GM19240 (cell line): ENCODE results near the gene NUAK1.

ENCODE experiments used
- DNase-seq: peaks from one replicate; pipeline ENCODE4 v3.0.0; 2011; ENCODE audit warnings: low spot score; ENCODE audit not compliant: insufficient read length

Gene NUAK1

DNA sequence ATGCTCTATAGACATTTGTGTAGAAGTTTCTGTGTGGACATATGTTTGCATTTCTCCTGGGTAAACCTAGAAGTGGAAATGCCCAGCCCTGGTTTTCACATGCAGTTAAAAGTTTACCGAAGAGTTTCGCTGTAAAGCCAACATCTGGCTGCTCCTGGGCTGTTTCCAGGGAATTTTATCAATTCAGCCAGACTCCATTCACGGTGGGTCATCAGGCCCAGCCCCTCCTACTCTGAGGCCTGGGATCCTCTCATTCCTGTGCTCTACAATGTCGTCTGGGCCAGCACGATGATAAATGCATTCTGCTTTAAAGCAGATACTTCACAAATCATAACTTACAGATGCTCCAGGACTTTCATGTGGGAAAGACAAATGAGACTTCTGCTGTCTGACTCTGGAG lies 7.1 kb downstream of the NUAK1 start:
- no peak for DNase-seq

DNA sequence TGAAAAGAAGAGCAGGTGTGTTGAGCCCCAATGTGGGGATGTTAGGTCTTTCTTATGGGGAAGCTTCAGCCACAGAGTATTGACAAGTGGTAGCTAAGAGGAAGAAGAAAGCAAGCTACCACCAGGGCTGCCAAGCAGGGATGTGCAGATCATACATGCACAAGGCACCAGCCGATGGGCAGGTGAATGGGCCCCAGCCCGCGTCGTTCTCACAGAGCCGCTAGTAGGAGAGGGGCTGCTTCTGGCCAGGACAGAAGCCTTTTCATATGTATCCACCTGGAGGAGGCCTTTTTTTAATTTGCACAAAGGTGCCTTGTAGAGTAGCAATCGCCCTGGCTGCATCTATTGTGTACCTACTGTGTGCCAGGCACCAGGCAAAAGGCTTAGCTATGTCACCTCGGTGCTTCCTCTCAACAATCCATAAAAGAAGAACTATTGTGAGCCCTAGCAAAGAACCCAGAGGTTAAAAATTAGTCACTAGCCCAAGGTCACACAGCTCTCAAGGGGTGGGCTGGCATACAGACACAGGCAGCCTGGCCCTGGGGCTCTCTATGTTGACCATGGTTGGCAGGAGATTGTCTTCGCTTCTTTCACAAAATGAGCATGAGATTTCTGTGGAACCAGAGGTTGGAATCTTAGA lies 8.2 kb downstream of the NUAK1 start:
- no peak for DNase-seq

DNA sequence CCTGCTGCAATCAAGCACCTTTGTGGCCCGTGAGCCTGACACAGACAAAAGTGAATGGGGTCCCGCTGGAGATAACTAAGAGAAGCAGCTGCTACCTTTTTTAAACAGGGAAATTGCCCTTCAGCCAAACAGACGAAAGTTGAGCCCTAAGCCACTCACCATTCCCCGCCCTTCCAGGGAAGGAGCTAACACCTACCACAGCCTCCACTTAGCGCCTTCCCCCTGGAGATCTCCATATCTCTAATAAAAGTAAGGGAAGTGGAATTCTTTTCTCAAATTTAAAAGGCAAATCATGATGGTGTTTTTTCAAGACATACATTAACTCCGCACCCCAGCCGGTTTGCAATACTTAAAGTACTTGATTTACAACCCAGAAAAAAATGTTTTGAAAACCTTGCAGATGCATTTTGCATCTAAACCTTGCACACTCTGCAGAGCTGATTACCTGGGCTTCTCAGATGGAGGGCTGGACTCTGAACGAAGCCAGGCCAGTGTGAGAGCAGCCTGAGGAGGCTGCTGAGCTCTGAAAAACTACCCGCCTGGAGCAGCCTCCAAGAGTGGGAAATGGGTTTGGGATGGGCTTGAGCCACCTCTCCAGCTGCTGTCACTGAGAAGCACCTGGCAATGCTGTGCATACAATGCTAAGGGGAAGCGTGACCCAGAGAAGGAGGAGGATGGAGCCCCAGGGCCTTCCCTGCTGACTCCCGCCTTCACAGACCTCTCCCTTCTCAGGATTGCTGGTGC lies 10.0 kb downstream of the NUAK1 start:
- no peak for DNase-seq

DNA sequence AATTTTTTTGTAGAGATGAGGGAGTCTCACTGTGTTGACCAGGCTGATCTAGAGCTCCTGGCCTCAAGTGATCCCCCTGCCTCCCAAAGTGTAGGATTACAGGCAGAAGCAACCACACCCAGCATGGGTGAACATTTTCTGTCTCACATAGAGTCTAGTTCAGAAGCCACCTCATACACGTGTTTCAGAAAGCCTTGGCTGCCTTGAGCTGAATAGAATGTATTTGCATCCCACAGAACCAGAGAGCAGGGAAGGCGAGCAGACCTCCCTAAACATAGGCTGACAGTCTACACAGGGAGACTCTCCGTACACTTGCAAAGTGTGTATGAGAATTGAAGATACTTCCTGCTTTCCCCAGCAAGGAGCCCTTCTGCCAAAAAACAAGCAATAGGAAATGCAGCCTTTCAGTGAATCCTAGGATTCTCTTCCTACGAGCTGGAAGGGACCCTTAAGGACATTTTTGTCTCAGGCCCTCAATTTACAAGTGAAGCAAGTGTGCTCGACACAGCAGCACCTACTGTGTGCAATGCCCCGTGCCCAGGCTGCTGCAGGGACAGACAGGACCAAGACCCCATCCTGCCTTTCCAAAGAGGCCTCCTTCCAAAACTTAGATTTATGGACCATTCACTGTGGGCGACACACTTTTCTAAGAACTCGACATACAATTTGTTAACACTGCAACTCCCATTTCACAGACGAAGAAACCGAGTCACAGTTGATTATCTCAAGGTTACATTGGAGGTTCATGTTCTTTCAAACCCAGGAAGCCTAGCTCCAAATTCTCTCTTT lies 11.2 kb downstream of the NUAK1 start:
- no peak for DNase-seq

DNA sequence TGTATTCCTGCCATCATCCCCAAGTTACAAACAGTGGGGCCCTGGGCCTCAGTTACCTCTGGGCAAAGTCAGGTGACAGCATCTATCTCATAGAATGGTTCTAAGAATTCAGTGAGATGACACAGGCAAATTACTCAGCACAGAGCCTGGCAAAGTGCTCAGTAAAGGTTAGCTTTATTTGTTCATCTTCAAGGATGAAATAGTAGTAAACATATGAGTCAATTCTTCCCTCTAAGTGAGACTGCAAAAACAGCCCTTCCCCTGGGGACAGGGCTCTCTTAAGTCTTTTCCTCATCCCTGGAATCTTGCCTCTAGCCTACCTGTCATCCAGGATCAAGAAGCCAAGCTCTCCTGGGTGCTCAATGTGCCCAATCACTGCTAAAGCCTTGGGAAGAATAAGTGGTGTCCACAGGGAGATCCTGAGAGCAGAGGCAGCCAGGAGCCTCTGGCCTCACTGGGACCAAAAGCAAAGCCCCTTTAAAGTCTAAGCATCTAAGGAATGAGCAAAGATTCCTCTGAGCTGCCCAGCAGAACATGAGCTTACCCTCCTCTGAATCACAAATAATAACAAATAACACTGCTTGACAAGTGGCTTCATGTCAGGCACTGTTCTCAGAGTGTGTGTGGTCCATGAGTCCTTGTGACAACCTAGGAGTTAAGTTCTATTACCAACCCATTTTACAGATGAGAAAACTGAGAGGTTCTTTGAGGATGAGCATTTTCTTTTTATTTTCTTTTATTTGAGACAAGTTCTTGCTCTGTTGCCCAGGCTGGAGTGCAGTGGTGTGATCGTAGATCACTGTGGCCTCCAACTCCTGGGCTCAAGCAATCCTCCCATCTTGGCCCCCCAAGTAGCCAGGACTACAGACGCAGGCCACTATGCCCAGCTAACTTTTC lies 12.1 kb downstream of the NUAK1 start:
- DNase-seq: no peak

DNA sequence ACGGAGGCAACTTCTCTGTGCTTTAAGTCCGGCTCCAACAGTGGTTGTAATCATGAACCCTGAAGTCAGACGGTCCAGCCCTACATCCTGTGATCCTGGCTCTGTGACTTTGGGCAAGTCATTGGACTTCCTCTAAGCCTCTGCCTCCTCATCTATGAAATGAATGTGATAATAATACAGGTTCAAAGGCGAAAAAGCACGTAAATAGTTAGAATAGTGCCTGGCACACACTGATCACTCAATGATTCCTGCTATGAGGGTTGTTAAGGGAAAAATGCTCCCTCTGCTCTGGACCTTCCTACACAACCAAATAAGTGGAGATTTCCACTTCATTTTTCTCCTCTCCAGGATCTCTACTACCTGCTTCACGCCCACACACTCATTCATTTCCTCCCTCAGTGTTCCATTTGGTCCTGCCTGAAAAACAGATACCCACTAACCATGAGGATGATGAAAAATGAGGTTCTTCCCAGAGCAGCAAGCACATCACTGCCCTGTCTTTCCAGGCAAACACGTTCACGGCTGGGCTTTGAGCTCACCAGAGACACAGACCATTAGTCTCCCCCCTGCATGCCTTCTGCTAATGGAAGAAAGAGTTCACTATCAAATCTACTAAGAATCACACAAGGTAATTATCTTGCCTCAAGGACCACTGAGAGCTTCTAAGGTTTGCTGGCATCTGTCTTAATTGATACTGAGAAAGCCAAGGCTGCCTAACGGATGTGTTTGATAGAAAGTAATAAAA lies 13.2 kb downstream of the NUAK1 start:
- no peak for DNase-seq

DNA sequence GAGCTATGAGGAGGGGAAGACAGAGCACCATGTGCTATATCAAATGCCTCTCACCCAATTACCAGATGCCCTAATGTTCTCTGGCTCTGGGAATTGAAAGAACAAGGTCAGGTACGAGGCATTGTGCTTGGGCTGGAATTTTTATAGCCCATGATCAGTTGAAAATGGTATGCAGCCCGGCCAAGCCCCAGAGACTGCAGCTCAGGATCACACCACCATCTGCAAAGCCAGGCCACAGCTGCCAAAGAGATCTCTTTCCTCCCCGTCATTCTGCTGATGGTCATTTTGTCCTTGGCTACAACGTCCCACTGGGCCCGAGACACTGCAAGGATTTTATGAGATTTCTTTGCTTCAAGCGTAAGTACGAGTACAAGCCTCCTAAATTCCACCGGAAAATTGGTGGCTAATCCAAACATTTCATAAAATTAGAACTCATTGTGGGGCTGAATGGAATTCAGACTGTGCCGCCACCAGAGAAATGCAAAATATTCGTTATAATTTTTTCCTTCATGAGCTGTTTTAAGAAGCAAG lies 15.1 kb downstream of the NUAK1 start:
- no peak for DNase-seq

DNA sequence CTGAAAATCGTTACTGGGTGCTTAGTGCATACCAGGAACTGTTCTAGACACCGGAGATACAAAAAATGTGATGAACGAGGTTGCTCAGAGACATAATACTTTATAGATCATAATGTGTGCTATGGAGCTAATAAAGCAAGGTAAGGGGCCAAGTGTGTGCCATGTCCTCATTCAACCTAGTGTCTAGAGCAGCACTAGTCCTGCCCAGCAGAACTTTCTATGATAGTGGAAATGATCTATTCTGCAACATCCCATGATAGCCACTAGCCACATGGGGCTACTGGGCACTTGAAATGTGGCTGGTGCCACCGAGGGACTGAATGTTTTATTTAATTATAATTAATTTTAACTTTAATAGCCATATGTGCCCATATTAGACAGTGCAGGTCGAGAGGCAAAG lies 15.6 kb downstream of the NUAK1 start:
- DNase-seq: no peak

DNA sequence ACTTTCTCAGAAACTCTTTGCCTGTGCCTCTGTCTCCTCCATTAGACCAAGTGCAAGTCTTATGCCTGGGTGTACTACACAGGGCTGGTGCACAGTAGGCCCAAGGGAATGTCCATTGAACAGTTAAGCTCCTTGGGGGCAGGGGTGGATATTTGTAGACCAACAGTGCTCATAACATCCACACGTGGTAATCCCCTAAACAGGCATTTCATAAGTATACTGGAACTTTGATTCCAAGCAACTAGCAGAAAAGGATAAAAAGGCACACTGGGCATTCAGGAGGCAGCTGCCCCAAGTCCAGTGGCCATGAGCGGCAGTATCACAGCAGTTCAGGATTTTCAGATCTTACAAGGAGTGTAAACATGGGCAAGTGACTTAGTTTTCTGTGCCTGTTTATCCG lies 16.8 kb downstream of the NUAK1 start:
- DNase-seq: no peak

DNA sequence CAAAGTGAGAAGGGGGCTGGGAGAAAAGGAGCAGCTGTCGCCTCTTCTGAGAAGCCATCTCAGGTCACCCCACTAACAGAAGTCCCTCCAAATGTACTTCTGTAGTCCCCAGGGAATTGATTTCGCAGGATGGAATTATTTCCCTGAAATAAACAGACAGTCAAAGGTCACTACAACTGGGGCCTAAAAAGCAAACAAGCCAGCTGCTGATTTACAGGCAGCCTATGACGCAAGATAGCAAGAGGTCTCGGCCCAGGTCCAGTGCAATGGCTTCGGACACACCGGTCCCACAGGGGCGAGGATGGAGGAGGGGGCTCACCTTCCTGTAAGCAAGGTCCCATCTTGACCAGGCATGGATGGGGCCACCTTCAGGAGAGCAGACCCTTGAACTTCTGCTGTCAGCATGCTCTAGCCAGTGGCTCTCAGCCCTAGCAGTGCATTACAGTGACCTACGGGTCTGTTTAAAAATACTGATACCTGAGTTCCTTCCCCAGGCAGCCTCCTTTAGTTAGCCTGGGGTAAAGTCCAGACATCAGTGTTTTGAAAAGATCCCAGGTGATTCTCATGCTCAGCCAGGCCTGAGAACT lies 18.1 kb downstream of the NUAK1 start:
- no peak for DNase-seq

DNA sequence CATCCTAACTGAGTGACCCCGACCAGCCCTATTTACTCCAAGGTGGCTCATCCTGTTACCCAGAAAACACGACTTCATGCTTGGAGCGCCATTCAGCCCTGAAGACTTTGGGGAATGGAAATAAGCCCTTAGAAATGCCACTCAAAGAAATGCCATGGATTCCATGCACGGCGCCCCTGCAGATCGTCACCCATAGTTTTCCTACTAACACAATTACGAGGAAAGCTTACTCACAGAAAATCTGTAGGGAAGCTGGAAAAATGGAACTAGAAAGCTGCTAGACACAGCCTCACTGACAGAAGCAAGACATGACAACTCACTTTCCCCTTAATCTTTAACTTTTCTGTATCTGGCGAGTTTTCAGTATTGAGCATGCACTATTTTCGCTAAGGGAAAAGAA lies 19.5 kb downstream of the NUAK1 start:
- DNase-seq: no peak

DNA sequence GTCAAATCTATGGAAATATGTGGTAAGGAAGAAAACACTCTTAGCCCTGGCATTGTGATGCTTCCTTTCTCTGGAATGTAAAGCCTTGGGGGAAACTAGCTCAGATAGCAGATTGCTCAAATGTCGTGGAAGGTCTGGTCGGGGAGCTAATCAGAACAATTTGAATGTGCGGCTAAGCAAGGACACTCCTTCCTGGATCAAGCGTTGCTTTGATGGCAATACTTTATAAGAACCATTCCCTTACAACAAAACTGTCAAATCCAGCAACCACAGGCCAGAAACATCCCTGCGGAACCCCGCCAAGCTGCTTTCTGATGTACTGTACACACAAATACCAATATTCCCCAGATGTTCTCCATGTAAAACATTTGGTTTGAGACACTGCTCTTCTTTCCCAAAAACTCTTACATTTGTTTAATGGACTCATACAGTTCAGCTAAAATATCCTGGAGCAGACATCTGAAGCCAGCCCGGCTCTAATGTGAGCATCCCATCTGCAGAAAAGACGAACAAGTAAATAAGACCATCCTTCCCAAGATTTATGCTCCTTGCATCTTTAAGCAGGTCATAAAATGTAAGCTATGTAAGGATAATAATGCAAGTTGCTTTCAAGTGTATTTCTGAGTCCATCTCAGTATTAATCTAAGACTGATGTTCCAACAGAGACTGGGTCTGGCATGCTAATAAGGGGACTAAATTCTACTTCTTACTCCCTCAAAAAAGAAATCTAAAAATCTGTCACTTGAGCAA lies 20.2 kb downstream of the NUAK1 start:
- no peak for DNase-seq

DNA sequence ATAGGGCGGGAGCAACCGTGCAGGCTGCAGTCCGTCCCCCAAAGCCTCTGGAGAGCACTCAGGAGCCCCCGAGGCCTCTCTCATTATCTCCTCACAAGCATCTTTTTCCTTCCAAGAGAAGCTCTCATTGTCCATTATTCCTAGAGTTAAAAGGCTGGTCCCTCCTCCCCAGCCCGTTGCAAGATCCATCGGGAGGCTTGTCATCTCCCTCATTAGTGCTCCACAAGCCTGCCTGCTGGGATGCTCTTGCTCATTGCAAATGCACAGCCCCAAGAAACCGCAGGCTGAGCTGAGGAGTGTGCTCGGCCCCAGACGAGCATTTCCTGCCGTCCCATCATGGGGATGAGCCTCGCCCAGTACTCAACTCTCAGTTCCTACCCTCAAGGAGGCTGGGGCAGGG lies 23.3 kb downstream of the NUAK1 start:
- no peak for DNase-seq

DNA sequence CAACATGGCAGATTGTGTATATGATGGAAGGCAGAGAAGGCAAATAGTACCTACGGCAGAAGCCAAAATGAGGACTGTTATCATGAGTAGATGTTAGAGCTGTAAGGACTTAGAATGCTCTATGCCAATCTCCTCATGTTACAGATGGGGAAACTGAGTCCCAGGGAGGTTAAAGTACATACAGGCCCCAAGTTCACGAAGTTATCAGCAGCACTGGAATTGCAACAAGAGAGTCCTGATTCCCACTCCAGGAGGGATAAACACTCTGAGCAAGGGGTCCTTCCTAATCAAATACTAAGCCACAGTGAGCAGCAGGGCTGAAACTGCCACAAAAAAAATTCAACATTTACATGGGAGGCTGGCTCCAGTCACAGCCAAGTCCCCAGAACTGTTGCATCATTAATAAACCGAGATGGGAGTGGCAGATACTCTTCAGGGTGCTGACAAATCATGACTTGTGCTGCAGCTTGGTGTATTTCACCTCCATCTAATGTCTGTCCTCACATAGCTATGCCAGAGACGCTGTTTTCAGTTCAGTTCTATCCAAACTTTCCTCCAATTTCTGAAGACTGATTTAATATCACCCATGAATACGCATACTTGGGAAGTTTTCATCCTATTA lies 24.2 kb downstream of the NUAK1 start:
- DNase-seq: no peak

DNA sequence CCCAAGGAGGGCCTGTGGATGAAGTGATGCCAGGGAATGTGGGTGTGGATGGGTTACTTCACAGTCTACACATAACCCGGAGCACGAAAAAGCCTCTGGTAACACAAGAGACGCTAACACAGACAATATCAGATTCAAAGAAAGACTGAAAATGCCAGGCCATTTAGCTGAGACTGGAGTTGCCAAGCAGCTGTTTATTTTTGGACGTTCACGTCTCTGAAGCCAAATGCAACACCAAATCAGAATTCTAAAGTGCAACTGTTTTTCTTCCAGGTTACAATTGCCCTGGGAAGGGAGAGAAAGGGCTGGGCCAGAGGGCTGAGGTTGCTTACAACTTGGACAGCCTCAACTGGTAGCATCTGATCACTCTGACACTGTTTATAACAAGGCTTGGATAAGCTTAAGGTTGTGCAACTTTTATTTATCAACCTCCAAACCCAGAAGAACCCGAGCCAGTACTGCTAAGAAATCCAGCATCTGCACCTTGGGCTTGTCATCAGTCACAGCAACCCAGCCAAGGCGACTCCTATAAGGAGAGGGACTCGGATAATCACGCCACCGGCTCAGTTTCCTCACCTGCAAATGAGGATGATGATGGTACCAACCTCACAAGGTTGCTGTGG lies 24.8 kb downstream of the NUAK1 start:
- DNase-seq: no peak

DNA sequence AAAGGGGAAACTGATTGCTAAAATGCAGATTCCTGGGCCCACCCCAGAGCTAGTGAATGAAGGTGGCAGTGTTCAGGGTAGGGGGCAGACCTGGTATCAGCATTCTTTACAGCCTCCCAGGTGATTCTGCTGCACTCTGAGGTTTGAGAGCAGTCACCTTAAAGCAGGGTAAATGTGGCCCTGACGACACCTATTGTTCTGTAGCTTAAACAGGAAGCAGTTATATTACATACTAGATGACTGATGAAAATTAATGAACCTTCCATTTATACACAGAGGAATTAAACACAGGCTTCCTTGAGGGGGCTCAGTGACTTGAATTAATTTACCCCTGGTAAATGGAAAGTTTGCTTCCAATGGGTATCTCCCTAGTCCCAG lies 25.3 kb downstream of the NUAK1 start:
- DNase-seq: no peak

DNA sequence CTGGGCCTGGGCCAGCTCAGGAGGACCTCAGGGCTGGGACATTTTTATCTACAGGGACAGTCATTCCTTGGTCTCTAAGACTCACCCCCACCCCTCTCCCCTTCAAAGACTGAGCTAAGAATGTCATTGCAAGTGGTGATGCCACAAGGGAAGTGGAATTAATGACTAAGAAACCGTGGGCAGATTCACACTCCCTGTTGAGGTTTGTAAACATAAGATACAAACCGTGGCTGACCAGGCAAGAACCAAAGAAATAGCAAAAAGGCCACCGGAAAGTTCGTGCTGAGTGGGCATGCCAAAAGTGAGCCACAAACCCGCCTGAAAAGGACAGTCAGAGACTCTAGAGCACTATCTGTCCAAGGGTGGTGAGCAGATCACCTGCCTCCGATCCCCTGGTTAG lies 25.7 kb downstream of the NUAK1 start:
- DNase-seq: no peak

DNA sequence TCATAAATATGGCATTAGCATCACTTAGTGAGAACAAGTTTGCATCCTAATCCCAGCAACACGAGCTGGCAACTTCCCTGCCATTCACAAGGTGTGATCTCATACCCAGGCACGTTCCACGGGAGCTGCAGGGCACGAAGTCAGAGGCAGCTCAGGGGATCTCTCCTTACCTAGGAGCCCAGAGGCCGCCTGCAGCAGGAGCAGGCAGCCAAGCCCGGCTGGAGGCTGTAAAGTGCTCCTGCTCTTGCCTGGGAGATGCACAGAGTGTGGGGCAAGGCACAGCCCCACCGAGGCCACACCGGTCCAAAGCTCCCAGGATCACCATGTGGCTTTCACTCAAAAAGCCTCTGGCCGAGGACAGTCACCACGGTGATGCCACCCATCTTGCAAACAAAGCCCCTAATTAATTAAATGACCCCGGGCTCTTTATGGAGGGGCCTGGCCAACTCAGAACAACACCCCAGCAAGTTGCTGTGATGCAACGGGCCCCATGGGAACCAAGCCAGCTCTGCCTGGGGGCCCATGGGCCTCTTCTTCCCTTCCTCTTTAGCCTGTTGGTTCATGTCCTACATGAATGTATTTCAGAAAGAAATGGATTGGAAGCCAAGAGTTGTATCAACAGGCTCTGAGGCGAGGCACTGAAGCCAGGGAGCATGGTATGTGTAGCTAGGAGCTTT lies 26.5 kb downstream of the NUAK1 start:
- no peak for DNase-seq
